MM.1S (cell line): ENCODE measurements around the gene SUGP1.

ENCODE experiments used
- DNase-seq: peaks from one replicate; pipeline ENCODE4 v3.0.0-alpha.2; 2015
- H2AFZ ChIP-seq: fragments of 300-600 bp; sonication (generic); 2 replicates; pipeline ENCODE4 v1.6.0; 2016; ENCODE audit warnings: antibody characterized with exemption, low read length
- H3F3A ChIP-seq: fragments of 300-600 bp; sonication (generic); 2 replicates; pipeline ENCODE4 v1.6.1; 2016; ENCODE audit warnings: mild to moderate bottlenecking, antibody characterized with exemption, low read length, moderate library complexity, mixed read lengths; ENCODE audit not compliant: insufficient read depth
- H3K27ac ChIP-seq: fragments of 300-600 bp; sonication (generic); 2 replicates; pipeline ENCODE4 v1.5.1; 2016; ENCODE audit warnings: mild to moderate bottlenecking, low read length
- H3K27me3 ChIP-seq: fragments of 300-600 bp; sonication (generic); replicated peaks from 2 replicates; pipeline ENCODE4 v1.6.0; 2016; ENCODE audit warnings: low read length; ENCODE audit not compliant: insufficient read depth
- H3K36me3 ChIP-seq: fragments of 300-600 bp; sonication (generic); replicated peaks from 2 replicates; pipeline ENCODE4 v1.6.1; 2016; ENCODE audit warnings: mild to moderate bottlenecking, low read length, mixed read lengths; ENCODE audit not compliant: insufficient read depth
- H3K4me1 ChIP-seq: fragments of 300-600 bp; sonication (generic); 2 replicates; pipeline ENCODE4 v1.6.1; 2016; ENCODE audit warnings: low read length, mixed read lengths
- H3K4me2 ChIP-seq: fragments of 300-600 bp; sonication (generic); 2 replicates; pipeline ENCODE4 v1.6.0; 2016; ENCODE audit warnings: low read depth, low read length
- H3K4me3 ChIP-seq: fragments of 300-600 bp; sonication (generic); 2 replicates; pipeline ENCODE4 v1.5.1; 2016; ENCODE audit warnings: low read length, mixed read lengths
- H3K79me2 ChIP-seq: fragments of 300-600 bp; sonication (generic); 2 replicates; pipeline ENCODE4 v1.6.1; 2016; ENCODE audit warnings: mixed run types, low read length, mixed read lengths
- H3K9ac ChIP-seq: fragments of 300-600 bp; sonication (generic); 2 replicates; pipeline ENCODE4 v1.6.1; 2016; ENCODE audit warnings: low read length, mixed read lengths
- H3K9me2 ChIP-seq: fragments of 300-600 bp; sonication (generic); replicated peaks from 2 replicates; pipeline ENCODE4 v1.6.1; 2016; ENCODE audit warnings: mild to moderate bottlenecking, low read length, mixed read lengths; ENCODE audit not compliant: insufficient read depth
- H3K9me3 ChIP-seq: fragments of 300-600 bp; sonication (generic); replicated peaks from 2 replicates; pipeline ENCODE4 v1.6.1; 2016; ENCODE audit warnings: mild to moderate bottlenecking, low read length, mixed read lengths; ENCODE audit not compliant: insufficient read depth
- H4K20me1 ChIP-seq: fragments of 300-600 bp; sonication (generic); 2 replicates; pipeline ENCODE4 v1.6.1; 2016; ENCODE audit warnings: mild to moderate bottlenecking, low read length, moderate library complexity, mixed read lengths; ENCODE audit not compliant: insufficient read depth
- EZH2 ChIP-seq: fragments of 300-600 bp; sonication (generic); optimal IDR thresholded peaks from 2 replicates; pipeline ENCODE3; 2017; ENCODE audit warnings: low read depth, mild to moderate bottlenecking, antibody characterized with exemption, low read length, mixed read lengths
- EZH2phosphoT487 ChIP-seq: fragments of 300-600 bp; sonication (generic); IDR thresholded peaks from 2 replicates; pipeline ENCODE4 v1.6.1; 2018; ENCODE audit warnings: antibody characterized with exemption, low read length
- TF ChIP-seq, protein P1 (sequence below): fragments of 300-600 bp; sonication (generic); IDR thresholded peaks from 2 replicates; pipeline ENCODE4 v1.5.1; 2016; ENCODE audit warnings: antibody characterized with exemption, low read length, mixed read lengths

SUGP1 gene

GRCh38 chr19:19315444-19315843, 4.9 kb downstream of the SUGP1 start:
- no peak overlapping the region for H3K4me2 ChIP-seq
- H3K9me3 ChIP-seq = no peaks in the 10 kb centered on the region
- H3K27ac ChIP-seq = no peak overlapping the region
- H3F3A ChIP-seq = no peaks in the 10 kb centered on the region
- H3K9ac ChIP-seq = no peak overlapping the region
- peaks cover 55% of the 10 kb centered on the region for H3K79me2 ChIP-seq
- no peak for DNase-seq
- no peaks in the 10 kb centered on the region for H4K20me1 ChIP-seq
- TF ChIP-seq EZH2 (no peak), EZH2phosphoT487 (no peak)
- TF ChIP-seq, protein P1, sequence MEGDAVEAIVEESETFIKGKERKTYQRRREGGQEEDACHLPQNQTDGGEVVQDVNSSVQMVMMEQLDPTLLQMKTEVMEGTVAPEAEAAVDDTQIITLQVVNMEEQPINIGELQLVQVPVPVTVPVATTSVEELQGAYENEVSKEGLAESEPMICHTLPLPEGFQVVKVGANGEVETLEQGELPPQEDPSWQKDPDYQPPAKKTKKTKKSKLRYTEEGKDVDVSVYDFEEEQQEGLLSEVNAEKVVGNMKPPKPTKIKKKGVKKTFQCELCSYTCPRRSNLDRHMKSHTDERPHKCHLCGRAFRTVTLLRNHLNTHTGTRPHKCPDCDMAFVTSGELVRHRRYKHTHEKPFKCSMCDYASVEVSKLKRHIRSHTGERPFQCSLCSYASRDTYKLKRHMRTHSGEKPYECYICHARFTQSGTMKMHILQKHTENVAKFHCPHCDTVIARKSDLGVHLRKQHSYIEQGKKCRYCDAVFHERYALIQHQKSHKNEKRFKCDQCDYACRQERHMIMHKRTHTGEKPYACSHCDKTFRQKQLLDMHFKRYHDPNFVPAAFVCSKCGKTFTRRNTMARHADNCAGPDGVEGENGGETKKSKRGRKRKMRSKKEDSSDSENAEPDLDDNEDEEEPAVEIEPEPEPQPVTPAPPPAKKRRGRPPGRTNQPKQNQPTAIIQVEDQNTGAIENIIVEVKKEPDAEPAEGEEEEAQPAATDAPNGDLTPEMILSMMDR = no peak
- no peaks in the 10 kb centered on the region for H3K27me3 ChIP-seq
- H3K36me3 ChIP-seq = peaks cover 4% of the 10 kb centered on the region; the same call in 1 of the 2 replicates
- H2AFZ ChIP-seq = no peak overlapping the region
- H3K4me1 ChIP-seq = no peaks in the 10 kb centered on the region
- H3K4me3 ChIP-seq = no peak overlapping the region
- H3K9me2 ChIP-seq = no peaks in the 10 kb centered on the region

DNA sequence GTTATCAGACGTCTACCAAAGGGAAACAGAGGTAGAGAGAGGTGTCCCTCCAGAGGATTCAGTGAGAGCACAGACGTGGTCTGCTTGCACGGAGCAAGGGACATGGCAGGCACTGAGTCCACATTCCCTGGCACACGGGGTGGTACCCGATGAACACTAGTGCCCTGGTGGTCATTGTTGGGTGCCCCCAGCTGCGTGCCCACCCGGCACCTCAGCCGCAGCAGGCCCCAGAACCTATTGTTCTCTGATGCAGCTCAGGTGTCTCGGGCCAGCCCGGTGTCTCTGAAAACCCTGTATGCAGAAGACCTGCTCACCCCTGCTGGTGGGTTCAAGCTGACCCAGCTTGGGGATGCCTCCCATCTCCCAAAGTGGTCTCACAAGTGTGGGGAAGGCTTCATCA, 11.9 kb downstream of the SUGP1 start:
- Histone ChIP-seq H3K4me1 (no peaks in the 10 kb centered on the region), H3K4me2 (no peak overlapping the region), H3K4me3 (no peak overlapping the region), H3K36me3 (peaks cover 4% of the 10 kb centered on the region; the same call in 1 of the 2 replicates), H3K27me3 (no peaks in the 10 kb centered on the region), H3K9me2 (no peaks in the 10 kb centered on the region), H3F3A (no peaks in the 10 kb centered on the region), H2AFZ (no peak overlapping the region), H3K9ac (no peak overlapping the region), H3K27ac (no peak overlapping the region), H3K79me2 (peaks cover 11% of the 10 kb centered on the region), H3K9me3 (no peaks in the 10 kb centered on the region), H4K20me1 (no peaks in the 10 kb centered on the region)
- TF ChIP-seq, protein P1 = no peak
- TF ChIP-seq EZH2 (no peak), EZH2phosphoT487 (no peak)
- no peak for DNase-seq

- Histone ChIP-seq H3K4me2 (no peak overlapping the region), H3K9me2 (no peaks in the 10 kb centered on the region), H2AFZ (no peak overlapping the region), H3K27ac (no peak overlapping the region), H4K20me1 (no peaks in the 10 kb centered on the region), H3K4me3 (no peak overlapping the region), H3K36me3 (no peaks in the 10 kb centered on the region), H3K4me1 (no peaks in the 10 kb centered on the region), H3K9me3 (no peaks in the 10 kb centered on the region), H3K9ac (no peak overlapping the region), H3F3A (no peaks in the 10 kb centered on the region), H3K27me3 (no peaks in the 10 kb centered on the region), H3K79me2 (no peaks in the 10 kb centered on the region)
- no peak for DNase-seq
- TF ChIP-seq, protein P1 = no peak
- TF ChIP-seq EZH2phosphoT487 (no peak), EZH2 (no peak)
Measured at GRCh38 chr19:19306191-19306590, 14.1 kb downstream of the SUGP1 start.
